Left ventricle myocardium inferior (tissue), 1 donor: ENCODE measurements around the gene APOL5. TPM values are rescaled to one million over a fixed set of nuclear protein-coding genes. Genes with fewer than 3 reads are reported as not detected.
"Not testable (repeated sequence)": the region's sequence is repeated elsewhere in the genome, so short reads cannot be mapped to it uniquely, and the experiment has no call there.

Experiments
- DNase-seq: peaks from one replicate; pipeline ENCODE4 v3.0.0-alpha.2; 2020
- H3K27ac ChIP-seq: fragments of 200-600 bp; replicated peaks from 2 replicates; pipeline ENCODE4 v1.8.0; 2021
- H3K27me3 ChIP-seq: fragments of 200-600 bp; 2 replicates; pipeline ENCODE4 v1.8.0; 2021; ENCODE audit warnings: low read depth
- H3K36me3 ChIP-seq: fragments of 200-600 bp; 2 replicates; pipeline ENCODE4 v1.8.0; 2021
- H3K4me1 ChIP-seq: fragments of 200-600 bp; 2 replicates; pipeline ENCODE4 v1.8.0; 2021
- H3K4me3 ChIP-seq: fragments of 200-600 bp; 2 replicates; pipeline ENCODE4 v1.8.0; 2021; ENCODE audit warnings: mild to moderate bottlenecking, moderate library complexity
- H3K9me3 ChIP-seq: fragments of 200-600 bp; replicated peaks from 2 replicates; pipeline ENCODE4 v1.8.0; 2021
- intact Hi-C: fragments of 100-400 bp; cut with micrococcal nuclease; formaldehyde crosslinking; loops from one replicate; pipeline ENCODE4 v1.11.0; 2022
- total RNA-seq: library from RNA; stranded (reverse); fragmentation: NEBNext Ultra II Directional; extraction: Animal tissue kit (Norgen Biotek cat#: 25700); gene quantifications from one replicate; pipeline ENCODE4 v1.2.1, GENCODE V29; 2021
- TF ChIP-seq, protein P1 (sequence below): fragments of 200-600 bp; IDR thresholded peaks from 2 replicates; pipeline ENCODE4 v1.8.0; 2021; ENCODE audit warnings: antibody characterized with exemption, mild to moderate bottlenecking, borderline replicate concordance
- donor health status: DM: no; HTN: yes; CAD: no; lungs with severe emphysema.

The APOL5 gene
- total RNA-seq, 1 donor from 2014 or later, result not detected

DNA sequence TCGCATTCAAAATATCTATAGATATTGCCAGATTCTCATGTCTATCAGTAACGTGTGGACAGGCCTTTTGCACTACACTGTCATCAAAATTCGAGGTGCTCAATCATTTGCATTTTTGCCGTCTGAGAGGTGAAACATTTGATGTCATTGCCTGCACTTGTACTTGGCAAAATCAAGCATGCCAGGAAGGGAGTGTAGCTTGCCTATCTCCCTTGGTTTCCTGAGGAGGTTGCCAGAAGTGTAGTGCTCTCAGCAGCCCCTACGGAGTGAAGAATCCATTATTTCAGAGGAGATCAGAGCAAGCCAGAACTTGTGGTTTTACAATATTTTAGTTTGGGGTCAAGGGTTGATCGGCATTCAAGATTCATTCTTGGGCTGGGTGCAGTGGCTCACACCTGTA, 30.2 kb upstream of the APOL5 start:
- no peak for DNase-seq
- TF ChIP-seq, protein P1, sequence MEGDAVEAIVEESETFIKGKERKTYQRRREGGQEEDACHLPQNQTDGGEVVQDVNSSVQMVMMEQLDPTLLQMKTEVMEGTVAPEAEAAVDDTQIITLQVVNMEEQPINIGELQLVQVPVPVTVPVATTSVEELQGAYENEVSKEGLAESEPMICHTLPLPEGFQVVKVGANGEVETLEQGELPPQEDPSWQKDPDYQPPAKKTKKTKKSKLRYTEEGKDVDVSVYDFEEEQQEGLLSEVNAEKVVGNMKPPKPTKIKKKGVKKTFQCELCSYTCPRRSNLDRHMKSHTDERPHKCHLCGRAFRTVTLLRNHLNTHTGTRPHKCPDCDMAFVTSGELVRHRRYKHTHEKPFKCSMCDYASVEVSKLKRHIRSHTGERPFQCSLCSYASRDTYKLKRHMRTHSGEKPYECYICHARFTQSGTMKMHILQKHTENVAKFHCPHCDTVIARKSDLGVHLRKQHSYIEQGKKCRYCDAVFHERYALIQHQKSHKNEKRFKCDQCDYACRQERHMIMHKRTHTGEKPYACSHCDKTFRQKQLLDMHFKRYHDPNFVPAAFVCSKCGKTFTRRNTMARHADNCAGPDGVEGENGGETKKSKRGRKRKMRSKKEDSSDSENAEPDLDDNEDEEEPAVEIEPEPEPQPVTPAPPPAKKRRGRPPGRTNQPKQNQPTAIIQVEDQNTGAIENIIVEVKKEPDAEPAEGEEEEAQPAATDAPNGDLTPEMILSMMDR, result no peak
- Histone ChIP-seq H3K9me3 (no peaks in the 10 kb centered on the region), H3K27me3 (no peaks in the 10 kb centered on the region), H3K4me3 (no peak overlapping the region), H3K4me1 (peaks cover 11% of the 10 kb centered on the region), H3K27ac (no peak overlapping the region), H3K36me3 (no peaks in the 10 kb centered on the region)
- intact Hi-C loops, result no loop called here

DNA sequence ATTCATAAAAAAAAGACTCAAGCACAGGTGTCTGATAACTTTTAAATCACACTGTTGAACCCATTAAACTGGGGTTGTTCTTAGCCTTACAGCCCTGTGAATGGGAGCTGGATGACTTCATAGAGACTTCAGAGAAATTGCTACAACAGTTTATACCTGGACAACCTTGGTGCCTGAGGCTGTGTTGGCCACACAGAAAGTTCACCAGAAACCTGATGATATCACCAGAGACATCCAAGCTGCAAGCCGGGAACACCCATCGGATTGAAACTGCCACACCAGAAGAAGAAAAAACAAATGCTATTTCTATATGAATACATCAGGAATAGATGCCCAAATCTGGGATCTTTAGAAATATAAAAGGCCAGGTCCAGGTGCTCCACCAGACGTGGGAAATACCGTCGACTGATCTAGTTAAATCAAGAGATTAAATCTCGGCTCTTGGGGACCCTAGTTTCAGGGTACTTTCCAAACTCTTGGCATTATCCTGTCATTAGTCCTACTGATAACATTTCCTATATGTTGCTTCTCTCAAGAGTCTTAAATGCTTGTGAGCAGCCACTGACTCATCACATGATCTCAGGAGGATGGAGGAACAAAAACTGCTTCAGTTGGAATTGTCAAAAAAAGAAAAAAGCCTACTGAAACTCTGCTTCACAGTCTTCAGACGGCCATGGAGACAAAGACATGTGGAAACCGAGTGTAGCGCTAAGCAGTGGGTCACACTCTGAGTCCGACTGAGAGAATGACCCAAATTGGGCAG, 28.6 kb upstream of the APOL5 start:
- no peak overlapping the region for H3K4me3 ChIP-seq
- H3K9me3 ChIP-seq, result no peaks in the 10 kb centered on the region
- DNase-seq, result no peak
- intact Hi-C loops, result no loop called here
- H3K4me1 ChIP-seq, result peaks cover 7% of the 10 kb centered on the region
- H3K27me3 ChIP-seq, result no peaks in the 10 kb centered on the region
- TF ChIP-seq, protein P1, result no peak
- no peak overlapping the region for H3K27ac ChIP-seq
- no peaks in the 10 kb centered on the region for H3K36me3 ChIP-seq

DNA sequence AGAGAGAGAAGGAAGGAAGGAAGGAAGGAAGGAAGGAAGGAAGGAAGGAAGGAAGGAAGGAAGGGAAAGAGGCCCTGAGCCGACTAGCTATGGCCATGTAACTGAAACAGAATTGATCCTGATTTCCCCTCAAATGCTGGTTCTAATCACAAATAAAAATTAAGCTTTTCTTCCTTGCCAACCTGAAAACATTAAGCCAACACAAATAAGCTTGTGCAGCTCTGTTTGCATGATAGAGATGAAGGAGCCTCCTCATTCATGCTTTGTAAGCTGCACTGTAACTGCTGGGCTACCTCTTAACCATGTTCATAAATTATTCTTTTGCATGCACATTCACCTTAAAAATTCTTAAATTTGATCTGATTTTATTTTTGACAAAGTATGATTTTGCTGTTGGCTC, 27.7 kb upstream of the APOL5 start:
- TF ChIP-seq, protein P1, result no peak

DNA sequence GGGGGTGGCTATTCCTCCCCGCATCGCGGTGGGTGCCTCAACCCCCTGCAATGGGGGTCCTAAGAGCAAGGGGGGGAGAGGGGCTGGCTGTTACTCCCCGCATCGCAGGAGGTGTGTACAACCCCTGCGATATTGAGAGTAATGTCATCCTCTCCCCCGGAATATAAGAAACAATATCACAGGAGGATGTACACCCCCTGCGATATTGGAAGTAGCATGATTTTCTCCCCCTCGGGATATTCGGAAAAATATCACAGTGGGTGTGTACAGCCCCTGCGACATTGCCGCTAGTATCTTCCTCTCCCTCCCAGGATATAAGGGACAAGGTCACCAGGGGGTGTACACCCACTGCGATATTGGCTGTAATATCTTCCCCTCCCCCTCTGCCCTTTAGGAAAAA, 22.5 kb upstream of the APOL5 start:
- intact Hi-C loops, result no loop called here
- no peak for DNase-seq
- Histone ChIP-seq H3K27ac (no peak overlapping the region), H3K4me1 (no peaks in the 10 kb centered on the region), H3K27me3 (no peaks in the 10 kb centered on the region), H3K36me3 (no peaks in the 10 kb centered on the region), H3K4me3 (no peak overlapping the region), H3K9me3 (no peaks in the 10 kb centered on the region)
- TF ChIP-seq, protein P1, result no peak

More for the DNA sequence above, 27.7 kb upstream of the APOL5 start:
- Histone ChIP-seq H3K27ac (no peak overlapping the region), H3K4me3 (no peak overlapping the region), H3K4me1 (no peaks in the 10 kb centered on the region), H3K9me3 (no peaks in the 10 kb centered on the region), H3K36me3 (no peaks in the 10 kb centered on the region), H3K27me3 (no peaks in the 10 kb centered on the region)
- no peak for DNase-seq
- intact Hi-C loops, result no loop called here

DNA sequence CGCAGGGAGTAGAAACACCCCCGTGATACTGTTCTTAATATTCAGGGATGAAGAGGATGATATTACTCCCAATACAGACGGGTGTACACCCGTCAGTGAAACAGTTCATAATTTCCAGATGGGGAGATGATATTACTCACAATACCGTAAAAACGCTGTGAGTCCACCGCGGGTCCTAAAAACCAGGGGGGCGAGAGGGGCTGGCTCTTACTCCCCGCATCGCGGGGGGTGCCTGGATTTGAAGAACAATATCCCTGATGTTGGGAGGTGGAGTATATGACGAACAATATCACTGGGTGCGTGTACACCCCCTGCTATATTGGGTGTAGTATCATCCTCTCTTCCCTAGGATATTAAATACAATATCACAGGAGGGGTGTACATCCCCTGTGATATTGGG, 20.5 kb upstream of the APOL5 start:
- no peaks in the 10 kb centered on the region for H3K36me3 ChIP-seq
- no peaks in the 10 kb centered on the region for H3K27me3 ChIP-seq

DNA sequence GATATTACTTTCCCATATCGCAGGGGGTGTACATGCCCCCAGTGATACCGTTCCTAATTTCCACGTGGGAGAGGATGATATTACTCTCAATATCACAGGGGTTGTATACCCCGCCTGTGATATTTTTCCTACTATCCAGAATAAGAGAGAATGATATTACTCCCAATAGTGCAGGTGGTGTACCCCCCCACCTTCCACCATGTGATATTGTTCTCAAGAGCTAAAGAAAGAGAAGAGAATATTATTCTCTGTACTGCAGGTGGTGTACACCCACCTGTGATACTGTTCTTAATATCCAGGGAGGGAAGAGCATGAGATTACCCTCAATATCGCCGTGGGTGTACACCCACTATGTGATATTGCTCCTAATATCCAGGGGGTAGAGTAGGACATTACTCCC, 17.8 kb upstream of the APOL5 start:
- intact Hi-C loops, H3K27me3 ChIP-seq, H3K4me1 ChIP-seq, DNase-seq, H3K27ac ChIP-seq, H3K4me3 ChIP-seq, H3K9me3 ChIP-seq, H3K36me3 ChIP-seq: not testable (repeated sequence)

More for the DNA sequence above, 20.5 kb upstream of the APOL5 start:
- no peak overlapping the region for H3K4me3 ChIP-seq
- H3K4me1 ChIP-seq, result no peaks in the 10 kb centered on the region
- H3K9me3 ChIP-seq, result no peaks in the 10 kb centered on the region
- no peak for DNase-seq
- H3K27ac ChIP-seq, result no peak overlapping the region
- intact Hi-C loops, result no loop called here
- TF ChIP-seq, protein P1, result no peak
